Chondrocyte (in vitro differentiated cells): ENCODE data around the gene LDLRAD4. TPM values are rescaled to one million over a fixed set of nuclear protein-coding genes. Genes with fewer than 3 reads are reported as not detected.

ENCODE experiments used
- DNase-seq: peaks from one replicate; pipeline ENCODE4 v3.0.0; 2021; ENCODE audit warnings: mixed read lengths, low spot score
- H3K27ac Mint-ChIP-seq: one replicate; pipeline ENCODE4 v1.8.0; 2021; ENCODE audit warnings: mild to moderate bottlenecking, moderate library complexity, mixed read lengths; ENCODE audit not compliant: unreplicated experiment
- H3K27me3 Mint-ChIP-seq: 2 replicates; pipeline ENCODE4 v1.8.0; 2021; ENCODE audit warnings: low read depth, mixed read lengths
- H3K36me3 Mint-ChIP-seq: 2 replicates; pipeline ENCODE4 v1.8.0; 2021; ENCODE audit warnings: low read depth, mixed read lengths
- H3K4me1 Mint-ChIP-seq: 2 replicates; pipeline ENCODE4 v1.8.0; 2021; ENCODE audit warnings: low read depth, mild to moderate bottlenecking, mixed read lengths
- H3K4me3 Mint-ChIP-seq: one replicate; pipeline ENCODE4 v1.8.0; 2021; ENCODE audit warnings: mild to moderate bottlenecking, moderate library complexity, mixed read lengths; ENCODE audit not compliant: unreplicated experiment
- H3K9me3 Mint-ChIP-seq: 2 replicates; pipeline ENCODE4 v1.8.0; 2021; ENCODE audit warnings: low read depth, mixed read lengths
- CTCF ChIP-seq: fragments of 200-600 bp; sonication (generic); IDR thresholded peaks from 2 replicates; pipeline ENCODE4 v1.5.0; 2021; ENCODE audit warnings: antibody characterized with exemption, mild to moderate bottlenecking, moderate library complexity
- total RNA-seq: library from RNA; stranded (reverse); gene quantifications from 3 replicates; pipeline ENCODE4 v1.2.1, GENCODE V29; 2021

The LDLRAD4 gene
- total RNA-seq, 1 donor from 2014 or later = 80.5 TPM

- Mint-ChIP-seq H3K4me1 (peaks cover 60% of the 10 kb centered on the region), H3K36me3 (peaks cover 5% of the 10 kb centered on the region), H3K27ac (peak overlapping the region; percentile 86), H3K4me3 (no peak overlapping the region), H3K27me3 (no peaks in the 10 kb centered on the region), H3K9me3 (no peaks in the 10 kb centered on the region)
- DNase-seq = peak; percentile 54
- TF ChIP-seq CTCF = no peak
Measured at GRCh38 chr18:13387855-13388548, 169.4 kb downstream of the LDLRAD4 start.

GRCh38 chr18:13388586-13389490 lies 170.3 kb downstream of the LDLRAD4 start:
- Mint-ChIP-seq H3K4me1 (peaks cover 56% of the 10 kb centered on the region), H3K27me3 (no peaks in the 10 kb centered on the region), H3K27ac (peak overlapping the region; percentile 86), H3K9me3 (no peaks in the 10 kb centered on the region), H3K36me3 (peaks cover 5% of the 10 kb centered on the region), H3K4me3 (peak overlapping the region; percentile 16)
- TF ChIP-seq CTCF = no peak
- peak; percentile 89 for DNase-seq

- peak overlapping the region; percentile 81 for H3K27ac Mint-ChIP-seq
- peaks cover 51% of the 10 kb centered on the region for H3K4me1 Mint-ChIP-seq
- TF ChIP-seq CTCF = no peak
- no peak overlapping the region for H3K4me3 Mint-ChIP-seq
- H3K9me3 Mint-ChIP-seq = no peaks in the 10 kb centered on the region
- peak; percentile 46 for DNase-seq
- no peaks in the 10 kb centered on the region for H3K27me3 Mint-ChIP-seq
- peaks cover 5% of the 10 kb centered on the region for H3K36me3 Mint-ChIP-seq
Measured at GRCh38 chr18:13389491-13390131, 171.1 kb downstream of the LDLRAD4 start.

GRCh38 chr18:13390196-13390595 lies 171.6 kb downstream of the LDLRAD4 start:
- H3K4me3 Mint-ChIP-seq = no peak overlapping the region
- no peak for TF ChIP-seq CTCF
- peak overlapping the region; percentile 81 for H3K27ac Mint-ChIP-seq
- H3K4me1 Mint-ChIP-seq = peaks cover 49% of the 10 kb centered on the region
- no peaks in the 10 kb centered on the region for H3K9me3 Mint-ChIP-seq
- no peaks in the 10 kb centered on the region for H3K27me3 Mint-ChIP-seq
- peaks cover 5% of the 10 kb centered on the region for H3K36me3 Mint-ChIP-seq
- peak; percentile 80 for DNase-seq

- Mint-ChIP-seq H3K4me3 (no peak overlapping the region), H3K36me3 (peaks cover 5% of the 10 kb centered on the region), H3K27me3 (no peaks in the 10 kb centered on the region), H3K27ac (peak overlapping the region; percentile 41), H3K4me1 (peaks cover 47% of the 10 kb centered on the region), H3K9me3 (no peaks in the 10 kb centered on the region)
- TF ChIP-seq CTCF = no peak
- DNase-seq = no peak
Measured at GRCh38 chr18:13390711-13391110, 172.2 kb downstream of the LDLRAD4 start.
